Suppressor macrophage treated with lipopolysaccharide for 4 hours (primary cell): ENCODE data around the gene DCLK1.

Experiments
- DNase-seq: peaks from one replicate; pipeline ENCODE4 v3.0.0-alpha.2; 2020

DCLK1 gene

DNA sequence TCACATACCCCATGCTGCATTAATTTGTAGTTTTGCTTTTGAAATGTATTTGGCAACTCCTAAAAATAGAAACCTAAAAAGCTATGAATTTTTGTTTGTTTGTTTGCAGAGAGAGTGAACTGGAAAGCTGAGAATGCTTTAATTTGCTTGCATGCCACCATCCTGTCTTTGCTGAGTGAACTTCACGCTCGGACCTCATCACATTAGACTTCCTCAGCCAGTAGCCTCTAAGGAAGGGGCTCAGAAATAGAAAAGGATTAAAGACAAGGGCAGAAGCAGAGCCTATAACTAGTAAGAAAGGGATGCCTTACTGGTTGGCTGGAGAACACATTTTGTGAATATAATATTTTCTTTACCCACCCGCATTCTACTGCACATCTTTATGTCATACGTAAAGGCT lies 275.1 kb downstream of the DCLK1 start:
- no peak for DNase-seq

- DNase-seq: no peak
These were observed 275.6 kb downstream of the DCLK1 start for GRCh38 chr13:35855531-35856019.

GRCh38 chr13:35854286-35854685 lies 276.9 kb downstream of the DCLK1 start:
- no peak for DNase-seq

- no peak for DNase-seq
These were observed 279.3 kb downstream of the DCLK1 start for GRCh38 chr13:35851881-35852280.

- DNase-seq: no peak
These were observed 279.8 kb downstream of the DCLK1 start for GRCh38 chr13:35851356-35851755.

- DNase-seq: no peak
These were observed 280.6 kb downstream of the DCLK1 start for GRCh38 chr13:35850569-35850968.

DNA sequence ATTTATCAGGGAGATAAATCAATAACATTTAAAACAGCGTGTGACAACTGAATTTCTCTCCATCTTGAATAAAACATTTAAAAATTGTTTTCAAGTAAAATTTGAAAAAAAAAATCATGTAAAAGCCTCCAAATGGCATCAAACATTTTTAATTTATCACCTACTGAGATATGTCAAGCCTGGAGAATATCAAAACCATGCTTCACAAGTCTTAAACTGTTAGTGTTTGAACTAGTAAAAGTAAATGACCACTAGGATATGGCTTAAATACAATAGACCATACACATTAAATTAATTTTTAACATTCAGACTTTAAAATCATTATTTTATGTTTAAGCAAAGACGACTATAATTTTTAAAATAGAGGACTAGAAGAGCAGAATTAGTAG lies 281.9 kb downstream of the DCLK1 start:
- DNase-seq: no peak

- DNase-seq: no peak
These were observed 282.6 kb downstream of the DCLK1 start for GRCh38 chr13:35848336-35849255.

DNA sequence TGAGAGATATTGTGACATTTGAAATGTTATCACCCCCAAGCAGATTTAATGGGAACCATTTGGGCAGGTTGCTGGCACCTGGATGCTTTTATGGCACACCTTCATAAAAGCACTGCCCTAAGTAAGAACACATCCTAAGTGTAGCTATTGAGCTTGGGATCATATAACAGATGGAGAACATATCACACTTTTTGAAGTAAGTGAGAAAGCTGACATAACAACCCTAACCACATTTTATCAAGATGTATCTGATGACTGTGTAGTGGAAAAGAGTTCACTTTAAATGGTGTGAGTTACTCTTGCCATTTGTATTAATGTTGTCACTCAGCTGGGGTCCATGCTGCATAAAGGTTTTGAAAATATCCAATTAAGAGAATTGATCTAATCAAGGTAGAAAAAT lies 287.9 kb downstream of the DCLK1 start:
- DNase-seq: no peak

- DNase-seq: no peak
These were observed 290.1 kb downstream of the DCLK1 start for GRCh38 chr13:35841060-35841521.

GRCh38 chr13:35839806-35840205 lies 291.4 kb downstream of the DCLK1 start:
- no peak for DNase-seq

GRCh38 chr13:35838356-35838755 lies 292.8 kb downstream of the DCLK1 start:
- no peak for DNase-seq

- no peak for DNase-seq
These were observed 294.7 kb downstream of the DCLK1 start for GRCh38 chr13:35836446-35836845.

DNA sequence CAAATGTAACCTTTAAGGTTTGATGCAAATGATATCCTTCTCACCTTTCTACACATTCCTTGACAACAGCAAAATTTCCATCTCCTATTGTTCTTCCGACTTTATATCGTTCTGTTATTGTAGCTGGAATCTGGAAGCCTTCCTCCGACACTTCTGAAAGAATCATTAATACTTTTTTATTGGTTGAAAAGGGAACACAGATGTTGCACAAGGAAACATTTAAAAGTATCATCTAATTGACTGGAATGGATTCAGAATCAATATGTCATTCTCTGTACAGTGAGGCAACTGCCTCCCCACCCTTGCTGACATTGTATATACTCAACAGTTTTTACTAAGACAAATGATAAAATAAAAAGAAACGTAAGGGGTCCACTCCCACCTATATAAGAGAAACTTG lies 295.2 kb downstream of the DCLK1 start:
- no peak for DNase-seq

GRCh38 chr13:35833608-35834275 lies 297.4 kb downstream of the DCLK1 start:
- DNase-seq: no peak

- DNase-seq: no peak
These were observed 298.2 kb downstream of the DCLK1 start for GRCh38 chr13:35833031-35833430.

- DNase-seq: no peak
These were observed 298.6 kb downstream of the DCLK1 start for GRCh38 chr13:35832551-35832950.

GRCh38 chr13:35830850-35831450 lies 300.2 kb downstream of the DCLK1 start:
- DNase-seq: no peak

DNA sequence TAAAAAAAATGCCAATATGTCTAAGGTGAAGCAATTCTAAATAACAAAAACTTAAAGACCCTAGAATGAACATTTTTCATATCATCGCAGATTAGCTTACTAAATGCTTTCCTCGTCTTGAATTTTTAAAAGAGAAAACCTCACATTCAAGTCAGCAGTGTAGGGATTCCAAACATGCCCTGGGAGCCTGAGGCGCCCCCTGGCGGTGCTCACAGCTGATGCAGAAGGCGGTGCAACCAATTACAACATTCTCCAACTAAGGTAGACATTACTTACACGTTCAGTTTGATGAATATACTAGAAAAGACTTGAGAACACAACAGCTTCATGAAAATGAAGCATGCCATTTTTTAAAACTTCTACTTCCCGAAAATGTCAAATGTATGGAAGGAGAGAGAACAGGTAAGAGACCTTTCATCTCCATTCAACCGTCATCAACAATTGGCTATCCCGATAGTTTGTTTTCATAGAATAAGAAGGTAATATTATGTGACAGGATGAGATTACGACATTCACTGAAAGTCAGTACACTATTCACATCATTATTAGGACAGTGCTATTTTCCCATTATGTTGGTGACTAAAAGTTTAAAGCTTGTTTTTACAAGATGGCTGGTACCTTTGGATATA lies 304.4 kb downstream of the DCLK1 start:
- DNase-seq: peak; percentile 2

GRCh38 chr13:35824825-35825224 lies 306.4 kb downstream of the DCLK1 start:
- no peak for DNase-seq

DNA sequence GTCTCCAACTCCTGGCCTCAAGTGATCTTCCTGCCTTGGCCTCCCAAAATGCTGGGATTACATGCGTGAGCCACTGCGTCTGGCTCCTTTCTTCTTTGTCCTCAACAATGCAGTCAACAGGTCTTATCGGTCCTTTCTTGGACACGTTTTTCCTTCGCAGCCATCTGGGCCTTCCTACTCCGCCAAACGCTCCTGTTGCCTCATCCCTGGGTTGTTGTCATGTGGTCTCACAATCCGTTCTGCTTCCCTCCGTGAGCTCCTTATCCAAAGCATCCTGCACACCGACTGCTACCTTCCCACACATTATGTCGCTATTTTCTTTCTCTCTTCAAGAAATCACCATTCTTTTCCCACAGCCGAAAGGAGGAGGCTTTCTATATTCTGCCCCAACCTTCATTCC lies 306.8 kb downstream of the DCLK1 start:
- no peak for DNase-seq

DNA sequence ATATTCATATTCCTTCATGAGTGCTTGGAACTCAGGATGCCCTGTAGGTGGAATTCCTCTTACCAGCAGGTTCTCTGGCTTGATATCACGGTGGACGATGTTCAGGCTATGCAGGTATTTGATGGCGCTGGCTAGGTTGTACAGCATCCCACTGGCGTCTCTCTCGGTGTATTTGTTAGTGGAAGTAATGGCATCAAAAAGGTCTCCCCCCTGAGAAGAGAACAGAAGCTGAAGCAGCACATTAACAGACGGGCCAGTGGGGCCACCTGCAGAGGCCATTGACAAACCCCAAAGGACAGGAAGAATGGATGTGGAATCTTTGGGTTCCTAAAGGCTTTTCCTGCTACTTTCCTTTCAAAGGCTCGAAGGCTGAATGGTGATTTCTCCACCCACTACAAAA lies 308.5 kb downstream of the DCLK1 start:
- no peak for DNase-seq

- peak; percentile 21 for DNase-seq
These were observed 312.5 kb downstream of the DCLK1 start for GRCh38 chr13:35818633-35819067.
